Astrocyte of the spinal cord (primary cell): Measurements from ENCODE around the gene GHR.

ENCODE experiments used
- DNase-seq: peaks from one replicate; pipeline ENCODE4 v3.0.0; 2011; ENCODE audit warnings: low read depth, low spot score
- H3K4me3 ChIP-seq: 2 replicates; pipeline ENCODE4 v1.5.1; 2011; ENCODE audit warnings: low read depth, mild to moderate bottlenecking, low read length, moderate library complexity
- in situ Hi-C: cut with HindIII; loops from 2 replicates; pipeline ENCODE4 v1.10.0; 2017; ENCODE audit warnings: low sequenced_read_pairs
- TF ChIP-seq, protein P1 (sequence below): IDR thresholded peaks from 2 replicates; pipeline ENCODE4 v1.5.1; 2012; ENCODE audit warnings: low read depth, mild to moderate bottlenecking, low read length, inconsistent platforms

Gene GHR

GRCh38 chr5:42767491-42768105 is 344.4 kb downstream of the GHR start:
- peak; percentile 44 for DNase-seq
- no peak overlapping the region for H3K4me3 ChIP-seq
- TF ChIP-seq, protein P1, sequence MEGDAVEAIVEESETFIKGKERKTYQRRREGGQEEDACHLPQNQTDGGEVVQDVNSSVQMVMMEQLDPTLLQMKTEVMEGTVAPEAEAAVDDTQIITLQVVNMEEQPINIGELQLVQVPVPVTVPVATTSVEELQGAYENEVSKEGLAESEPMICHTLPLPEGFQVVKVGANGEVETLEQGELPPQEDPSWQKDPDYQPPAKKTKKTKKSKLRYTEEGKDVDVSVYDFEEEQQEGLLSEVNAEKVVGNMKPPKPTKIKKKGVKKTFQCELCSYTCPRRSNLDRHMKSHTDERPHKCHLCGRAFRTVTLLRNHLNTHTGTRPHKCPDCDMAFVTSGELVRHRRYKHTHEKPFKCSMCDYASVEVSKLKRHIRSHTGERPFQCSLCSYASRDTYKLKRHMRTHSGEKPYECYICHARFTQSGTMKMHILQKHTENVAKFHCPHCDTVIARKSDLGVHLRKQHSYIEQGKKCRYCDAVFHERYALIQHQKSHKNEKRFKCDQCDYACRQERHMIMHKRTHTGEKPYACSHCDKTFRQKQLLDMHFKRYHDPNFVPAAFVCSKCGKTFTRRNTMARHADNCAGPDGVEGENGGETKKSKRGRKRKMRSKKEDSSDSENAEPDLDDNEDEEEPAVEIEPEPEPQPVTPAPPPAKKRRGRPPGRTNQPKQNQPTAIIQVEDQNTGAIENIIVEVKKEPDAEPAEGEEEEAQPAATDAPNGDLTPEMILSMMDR = peak; percentile 33
- in situ Hi-C loops = no loop called here

DNA sequence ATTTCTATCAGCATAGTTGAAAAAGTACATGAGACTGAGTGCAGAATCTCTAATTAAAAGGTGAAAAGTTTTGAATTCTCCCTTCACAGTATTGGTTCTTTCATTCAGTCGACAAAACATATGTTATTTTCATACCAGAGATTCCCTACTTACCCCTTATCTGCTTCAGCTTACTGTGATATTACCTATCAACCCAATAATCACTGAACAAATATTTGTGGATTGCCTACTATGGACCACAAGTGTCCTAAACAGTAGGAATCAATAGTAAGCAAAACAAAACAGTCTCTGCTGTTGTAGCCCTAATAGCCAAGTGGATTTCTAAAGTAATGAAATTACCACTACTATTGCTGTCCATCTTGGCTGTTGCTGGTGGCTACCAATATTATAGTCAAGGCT is 344.9 kb downstream of the GHR start:
- in situ Hi-C loops = no loop called here
- DNase-seq = no peak
- H3K4me3 ChIP-seq = no peak overlapping the region
- TF ChIP-seq, protein P1 = no peak

DNA sequence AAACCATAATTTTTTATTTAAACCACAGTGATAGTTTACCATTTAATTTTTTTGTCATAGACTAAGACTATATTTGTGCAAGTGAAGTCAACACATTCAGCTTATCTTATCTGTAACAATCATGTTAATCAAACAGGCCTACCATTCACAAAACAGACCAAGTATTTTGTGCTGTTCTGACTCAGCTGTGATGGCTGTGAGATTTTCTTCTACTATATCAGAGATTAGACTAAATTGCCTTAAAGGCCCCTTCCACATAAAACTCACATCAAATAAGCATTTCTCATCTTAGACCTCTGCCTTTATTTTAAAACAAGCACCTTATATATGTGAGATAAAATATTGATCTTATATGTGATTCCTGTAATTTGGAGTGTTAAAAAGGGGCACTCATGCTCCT is 346.8 kb downstream of the GHR start:
- H3K4me3 ChIP-seq = no peak overlapping the region
- no peak for DNase-seq
- TF ChIP-seq, protein P1 = no peak
- in situ Hi-C loops = no loop called here
